ENCODE results near the gene PLA2G12A.
"Not testable (repeated sequence)": the region's sequence is repeated elsewhere in the genome, so short reads cannot be mapped to it uniquely, and the experiment has no call there.

PLA2G12A gene

DNA sequence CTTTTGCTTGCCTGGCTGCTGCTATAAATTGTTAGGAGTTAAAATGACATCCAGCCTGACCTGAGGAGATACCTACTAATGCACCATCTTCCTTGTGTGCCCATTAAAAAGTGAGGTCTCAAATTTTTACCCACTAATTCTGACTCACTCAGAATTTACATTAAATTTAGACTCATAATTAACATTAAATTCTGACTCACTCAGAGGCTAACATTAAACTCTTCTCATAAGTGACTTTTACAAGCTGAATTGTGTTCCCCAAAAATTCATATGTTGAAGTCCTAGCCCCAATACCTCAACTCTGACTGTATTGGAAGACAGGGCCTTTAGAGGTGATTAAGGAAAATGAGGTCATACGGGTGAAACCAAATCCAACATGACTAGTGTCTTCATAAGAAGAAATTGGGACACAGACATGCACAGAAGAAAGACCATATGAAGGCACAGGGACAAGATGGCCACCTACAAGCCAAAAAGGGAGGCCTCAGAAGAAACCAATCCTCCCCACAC is 38.4 kb downstream of the PLA2G12A start:
- Histone ChIP-seq H3K9ac (ENCODE audit: low read depth, low read length) (no peak overlapping the region), H3K4me1 (ENCODE audit: control insufficient read depth, insufficient read depth, low read length) (no peaks in the 10 kb centered on the region), H3K36me3 (ENCODE audit: control insufficient read depth, insufficient read depth, low read length) (peaks cover 2% of the 10 kb centered on the region), H3K4me3 (ENCODE audit: low read depth, low read length) (no peak overlapping the region), H3K27me3 (ENCODE audit: control insufficient read depth, insufficient read depth, low read length) (no peaks in the 10 kb centered on the region), H3K9me3 (ENCODE audit: control insufficient read depth, insufficient read depth, low read length) (no peaks in the 10 kb centered on the region)

DNA sequence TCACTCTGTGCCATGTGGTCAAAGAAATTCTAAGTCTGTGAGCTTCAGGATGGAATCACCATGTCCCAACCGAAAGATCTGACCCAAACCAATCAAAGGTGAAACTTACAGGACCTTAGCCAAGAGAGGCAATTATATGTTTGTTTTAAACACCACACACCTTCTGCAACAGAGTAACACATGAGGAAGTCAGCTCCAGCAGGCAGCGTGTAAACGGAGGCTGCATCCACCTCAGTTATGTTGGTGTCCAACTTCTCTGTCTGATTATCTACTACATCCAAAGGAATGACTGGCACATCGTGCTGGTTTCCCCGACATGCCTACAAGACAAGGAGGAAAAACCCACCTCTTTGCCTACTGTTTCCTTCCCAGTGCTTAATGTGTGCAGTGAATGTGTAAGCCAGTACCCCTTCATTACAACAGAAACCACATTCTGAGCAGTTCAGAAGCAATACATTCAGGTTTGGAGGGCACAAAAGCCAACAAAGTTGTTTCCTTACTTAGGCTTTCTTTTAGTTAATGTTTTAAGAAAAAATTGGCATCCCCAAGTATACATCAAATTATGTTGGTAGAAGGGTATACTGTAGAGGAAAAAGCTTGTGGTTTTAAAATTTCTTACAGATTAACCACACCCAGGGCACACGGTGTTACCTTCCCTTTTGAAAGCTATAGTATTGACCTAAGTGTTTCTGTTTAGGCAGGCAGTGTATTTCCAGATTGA is 39.0 kb downstream of the PLA2G12A start:
- H3K4me3 ChIP-seq (ENCODE audit: low read depth, low read length) = no peak overlapping the region
- H3K36me3 ChIP-seq (ENCODE audit: control insufficient read depth, insufficient read depth, low read length) = peaks cover 2% of the 10 kb centered on the region
- no peaks in the 10 kb centered on the region for H3K27me3 ChIP-seq (ENCODE audit: control insufficient read depth, insufficient read depth, low read length)
- no peaks in the 10 kb centered on the region for H3K9me3 ChIP-seq (ENCODE audit: control insufficient read depth, insufficient read depth, low read length)
- no peaks in the 10 kb centered on the region for H3K4me1 ChIP-seq (ENCODE audit: control insufficient read depth, insufficient read depth, low read length)
- H3K9ac ChIP-seq (ENCODE audit: low read depth, low read length) = no peak overlapping the region

DNA sequence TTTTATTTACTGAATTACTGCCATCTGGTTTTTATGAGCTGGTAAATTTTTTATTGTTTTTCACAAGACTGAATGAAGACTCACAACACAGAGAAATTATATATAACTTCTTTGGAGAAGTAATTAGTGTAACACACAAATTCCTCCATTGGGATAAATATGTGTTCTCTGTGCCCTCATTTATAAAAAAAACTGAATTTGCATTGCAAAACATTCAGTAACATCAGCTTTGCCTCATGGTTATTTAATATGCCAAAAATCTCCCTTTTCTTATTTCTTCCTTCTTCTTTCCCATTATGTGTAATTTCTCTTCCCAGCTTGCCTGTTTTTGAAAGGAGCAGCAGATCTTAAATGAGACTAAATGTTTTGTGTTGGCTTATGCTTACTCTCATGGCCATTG is 45.1 kb downstream of the PLA2G12A start:
- H3K9ac ChIP-seq (ENCODE audit: low read depth, low read length) = no peak overlapping the region
- H3K36me3 ChIP-seq (ENCODE audit: control insufficient read depth, insufficient read depth, low read length) = no peaks in the 10 kb centered on the region
- H3K4me3 ChIP-seq (ENCODE audit: low read depth, low read length) = no peak overlapping the region
- H3K9me3 ChIP-seq (ENCODE audit: control insufficient read depth, insufficient read depth, low read length) = no peaks in the 10 kb centered on the region
- no peaks in the 10 kb centered on the region for H3K27me3 ChIP-seq (ENCODE audit: control insufficient read depth, insufficient read depth, low read length)
- peaks cover 23% of the 10 kb centered on the region for H3K4me1 ChIP-seq (ENCODE audit: control insufficient read depth, insufficient read depth, low read length)

- H3K9ac ChIP-seq (ENCODE audit: low read depth, low read length) = no peak overlapping the region
- no peaks in the 10 kb centered on the region for H3K9me3 ChIP-seq (ENCODE audit: control insufficient read depth, insufficient read depth, low read length)
- no peak overlapping the region for H3K4me3 ChIP-seq (ENCODE audit: low read depth, low read length)
- no peaks in the 10 kb centered on the region for H3K27me3 ChIP-seq (ENCODE audit: control insufficient read depth, insufficient read depth, low read length)
- peaks cover 23% of the 10 kb centered on the region for H3K4me1 ChIP-seq (ENCODE audit: control insufficient read depth, insufficient read depth, low read length)
- H3K36me3 ChIP-seq (ENCODE audit: control insufficient read depth, insufficient read depth, low read length) = no peaks in the 10 kb centered on the region
Observed at GRCh38 chr4:109683621-109684253, 46.1 kb downstream of the PLA2G12A start.

- Histone ChIP-seq H3K4me1 (ENCODE audit: control insufficient read depth, insufficient read depth, low read length) (peaks cover 23% of the 10 kb centered on the region), H3K36me3 (ENCODE audit: control insufficient read depth, insufficient read depth, low read length) (no peaks in the 10 kb centered on the region), H3K9ac (ENCODE audit: low read depth, low read length) (no peak overlapping the region), H3K4me3 (ENCODE audit: low read depth, low read length) (no peak overlapping the region), H3K27me3 (ENCODE audit: control insufficient read depth, insufficient read depth, low read length) (no peaks in the 10 kb centered on the region), H3K9me3 (ENCODE audit: control insufficient read depth, insufficient read depth, low read length) (no peaks in the 10 kb centered on the region)
Observed at GRCh38 chr4:109682875-109683274, 47.0 kb downstream of the PLA2G12A start.

DNA sequence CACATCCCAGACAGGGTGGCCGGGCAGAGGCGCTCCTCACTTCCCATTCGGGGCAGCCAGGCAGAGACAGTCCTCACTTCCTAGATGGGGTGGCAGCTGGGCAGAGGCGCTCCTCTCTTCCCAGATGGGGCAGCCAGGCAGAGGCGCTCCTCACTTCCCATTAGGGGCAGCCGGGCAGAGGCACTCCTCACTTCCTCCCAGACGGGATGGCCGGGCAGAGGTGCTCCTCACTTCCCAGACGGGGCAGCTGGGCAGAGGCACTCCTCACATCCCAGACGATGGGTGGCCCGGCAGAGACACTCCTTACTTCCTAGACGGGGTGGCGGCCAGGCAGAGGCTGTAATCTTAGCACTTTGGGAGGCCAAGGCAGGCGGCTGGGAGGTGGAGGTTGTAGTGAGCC is 50.9 kb downstream of the PLA2G12A start:
- H3K4me3 ChIP-seq (ENCODE audit: low read depth, low read length); H3K9ac ChIP-seq (ENCODE audit: low read depth, low read length); H3K36me3 ChIP-seq (ENCODE audit: control insufficient read depth, insufficient read depth, low read length); H3K27me3 ChIP-seq (ENCODE audit: control insufficient read depth, insufficient read depth, low read length); H3K9me3 ChIP-seq (ENCODE audit: control insufficient read depth, insufficient read depth, low read length): not testable (repeated sequence)
- peaks cover 23% of the 10 kb centered on the region for H3K4me1 ChIP-seq (ENCODE audit: control insufficient read depth, insufficient read depth, low read length)

DNA sequence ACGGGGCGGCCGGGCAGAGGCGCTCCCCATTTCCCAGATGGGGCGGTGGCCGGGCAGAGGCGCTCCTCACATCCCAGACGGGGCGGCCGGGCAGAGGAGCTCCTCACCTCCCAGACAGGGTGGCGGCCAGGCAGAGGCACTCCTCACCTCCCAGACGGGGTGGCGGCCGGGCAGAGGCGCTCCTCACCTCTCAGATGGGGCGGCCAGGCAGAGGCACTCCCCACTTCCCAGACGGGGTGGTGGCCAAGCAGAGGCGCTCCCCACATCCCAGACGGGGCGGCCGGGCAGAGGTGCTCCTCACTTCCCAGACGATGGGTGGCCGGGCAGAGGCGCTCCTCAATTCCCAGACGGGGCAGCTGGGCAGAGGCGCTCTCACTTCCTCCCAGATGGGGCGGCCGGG is 51.4 kb downstream of the PLA2G12A start:
- H3K4me1 ChIP-seq (ENCODE audit: control insufficient read depth, insufficient read depth, low read length) = peaks cover 21% of the 10 kb centered on the region
- H3K9ac ChIP-seq (ENCODE audit: low read depth, low read length); H3K27me3 ChIP-seq (ENCODE audit: control insufficient read depth, insufficient read depth, low read length); H3K9me3 ChIP-seq (ENCODE audit: control insufficient read depth, insufficient read depth, low read length); H3K4me3 ChIP-seq (ENCODE audit: low read depth, low read length); H3K36me3 ChIP-seq (ENCODE audit: control insufficient read depth, insufficient read depth, low read length): not testable (repeated sequence)

GRCh38 chr4:109676886-109677285 is 53.0 kb downstream of the PLA2G12A start:
- H3K4me3 ChIP-seq (ENCODE audit: low read depth, low read length) = no peak overlapping the region
- H3K36me3 ChIP-seq (ENCODE audit: control insufficient read depth, insufficient read depth, low read length) = no peaks in the 10 kb centered on the region

GRCh38 chr4:109675843-109676242 is 54.0 kb downstream of the PLA2G12A start:
- H3K36me3 ChIP-seq (ENCODE audit: control insufficient read depth, insufficient read depth, low read length) = no peaks in the 10 kb centered on the region
- H3K4me3 ChIP-seq (ENCODE audit: low read depth, low read length) = no peak overlapping the region
- no peak overlapping the region for H3K9ac ChIP-seq (ENCODE audit: low read depth, low read length)
- H3K27me3 ChIP-seq (ENCODE audit: control insufficient read depth, insufficient read depth, low read length) = no peaks in the 10 kb centered on the region
- H3K4me1 ChIP-seq (ENCODE audit: control insufficient read depth, insufficient read depth, low read length) = no peaks in the 10 kb centered on the region
- no peaks in the 10 kb centered on the region for H3K9me3 ChIP-seq (ENCODE audit: control insufficient read depth, insufficient read depth, low read length)

More at GRCh38 chr4:109676886-109677285, 53.0 kb downstream of the PLA2G12A start:
- Histone ChIP-seq H3K4me1 (ENCODE audit: control insufficient read depth, insufficient read depth, low read length) (peaks cover 7% of the 10 kb centered on the region), H3K9me3 (ENCODE audit: control insufficient read depth, insufficient read depth, low read length) (no peaks in the 10 kb centered on the region), H3K9ac (ENCODE audit: low read depth, low read length) (no peak overlapping the region), H3K27me3 (ENCODE audit: control insufficient read depth, insufficient read depth, low read length) (no peaks in the 10 kb centered on the region)

- H3K27me3 ChIP-seq (ENCODE audit: control insufficient read depth, insufficient read depth, low read length) = no peaks in the 10 kb centered on the region
- no peaks in the 10 kb centered on the region for H3K36me3 ChIP-seq (ENCODE audit: control insufficient read depth, insufficient read depth, low read length)
- H3K9ac ChIP-seq (ENCODE audit: low read depth, low read length) = no peak overlapping the region
- H3K9me3 ChIP-seq (ENCODE audit: control insufficient read depth, insufficient read depth, low read length) = no peaks in the 10 kb centered on the region
- no peaks in the 10 kb centered on the region for H3K4me1 ChIP-seq (ENCODE audit: control insufficient read depth, insufficient read depth, low read length)
- no peak overlapping the region for H3K4me3 ChIP-seq (ENCODE audit: low read depth, low read length)
Observed at GRCh38 chr4:109675181-109675580, 54.7 kb downstream of the PLA2G12A start.

GRCh38 chr4:109673303-109673702 is 56.6 kb downstream of the PLA2G12A start:
- Histone ChIP-seq H3K9ac (ENCODE audit: low read depth, low read length) (no peak overlapping the region), H3K4me1 (ENCODE audit: control insufficient read depth, insufficient read depth, low read length) (no peaks in the 10 kb centered on the region), H3K36me3 (ENCODE audit: control insufficient read depth, insufficient read depth, low read length) (no peaks in the 10 kb centered on the region)

More at GRCh38 chr4:109673303-109673702, 56.6 kb downstream of the PLA2G12A start:
- no peaks in the 10 kb centered on the region for H3K9me3 ChIP-seq (ENCODE audit: control insufficient read depth, insufficient read depth, low read length)
- H3K4me3 ChIP-seq (ENCODE audit: low read depth, low read length) = no peak overlapping the region
- no peaks in the 10 kb centered on the region for H3K27me3 ChIP-seq (ENCODE audit: control insufficient read depth, insufficient read depth, low read length)

All from iPS-15b (cell line).